Gastroesophageal sphincter (tissue), 4 donors: ENCODE data around the gene KHDRBS1. TPM values are rescaled to one million over a fixed set of nuclear protein-coding genes. Genes with fewer than 3 reads are reported as not detected.

ENCODE experiments used
- ATAC-seq: fragments of 150-250 bp; one replicate; pipeline ENCODE4 v1.9.1; 2016; ENCODE audit warnings: mild to moderate bottlenecking, moderate library complexity
- H3K27ac ChIP-seq, 4 donors: fragments of 200-600 bp; sonication (generic) in 3 of 4; 1 replicate in 3 of 4; 2 replicates in 1 of 4; pipeline ENCODE4 v1.5.1; 2016 to 2019
- H3K27me3 ChIP-seq: fragments of 200-600 bp; sonication (generic); one replicate; pipeline ENCODE4 v1.5.1; 2019
- H3K36me3 ChIP-seq, 2 donors: fragments of 200-600 bp; sonication (generic); one replicate each; pipeline ENCODE4 v1.5.1; 2019; ENCODE audit warnings: control low read depth in 1 of 2
- H3K4me1 ChIP-seq, 3 donors: fragments of 200-600 bp; sonication (generic); 1 replicate in 2 of 3; 2 replicates in 1 of 3; pipeline ENCODE4 v1.5.1; 2016 to 2019; ENCODE audit warnings: control low read depth in 2 of 3
- H3K4me3 ChIP-seq, 2 donors: fragments of 200-600 bp; sonication (generic); one replicate each; pipeline ENCODE4 v1.5.1; 2019; ENCODE audit warnings: mild to moderate bottlenecking in 1 of 2, moderate library complexity in 1 of 2
- H3K9me3 ChIP-seq, 3 donors: fragments of 200-600 bp; sonication (generic); one replicate each; pipeline ENCODE4 v1.5.1; 2017 to 2019; ENCODE audit warnings: control low read depth in 2 of 3
- EP300 ChIP-seq: sonication (generic); formaldehyde crosslinking; IDR thresholded peaks from one replicate; pipeline ENCODE4 v1.6.1; 2017; ENCODE audit warnings: antibody characterized with exemption, mild to moderate bottlenecking
- POLR2A ChIP-seq, 2 donors: fragments of 450-650 bp; IDR thresholded peaks; one replicate each; pipeline ENCODE4 v1.6.1; 2017; ENCODE audit warnings: antibody characterized with exemption in 2 of 2, mild to moderate bottlenecking in 2 of 2, moderate library complexity in 1 of 2
- POLR2AphosphoS5 ChIP-seq: sonication (generic); formaldehyde crosslinking; IDR thresholded peaks from one replicate; pipeline ENCODE4 v1.6.1; 2017; ENCODE audit warnings: antibody characterized with exemption
- WGBS, 2 donors: methylation state at CpG; one replicate each; pipeline ENCODE4 v1.1.5; 2018; ENCODE audit warnings: low coverage in 1 of 2; 5-methylcytosine and 5-hydroxymethylcytosine counted together
- total RNA-seq, 4 donors: library from RNA; depleted of rRNA; stranded (reverse); fragments of >200 nt; gene quantifications; one replicate each; pipeline ENCODE4 v1.1.0, GENCODE V29; 2016
- TF ChIP-seq, protein P1 (sequence below), 4 experiments: fragments of 200-600 bp in 2 of 4; fragments of 450-650 bp in 2 of 4; sonication (generic) in 1 of 4; IDR thresholded peaks; one replicate each; pipeline ENCODE4 v1.5.1; 2017 to 2019; ENCODE audit warnings: antibody characterized with exemption in 4 of 4, mild to moderate bottlenecking in 2 of 4, moderate library complexity in 2 of 4

Gene KHDRBS1
- total RNA-seq, 4 donors from 2014 or later = 59.1 to 89.3 (median 64.8) TPM

DNA sequence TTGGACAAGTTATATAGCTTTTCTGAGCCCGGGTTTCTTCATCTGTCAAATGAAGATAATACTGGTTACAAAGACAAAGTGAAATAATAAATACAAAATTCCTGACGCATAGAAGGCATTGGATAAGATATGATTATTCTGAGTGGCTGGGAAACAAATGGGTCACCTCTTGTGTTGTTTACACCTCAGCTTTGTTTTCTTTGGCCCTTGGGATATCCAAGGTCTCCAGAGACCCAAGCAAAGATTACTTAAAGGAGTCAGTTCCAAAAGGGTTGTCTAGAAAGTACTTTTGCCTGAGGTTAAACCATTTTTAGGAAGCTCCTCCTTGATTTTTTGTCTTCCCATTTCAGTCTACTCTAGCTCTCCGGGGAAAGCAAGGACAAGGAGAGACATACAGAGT, 9.7 kb downstream of the KHDRBS1 start:
- Histone ChIP-seq H3K9me3 (no peaks in the 10 kb centered on the region), H3K27ac (peak overlapping the region in 3 of 4 donors; percentile 45 to 62 (median 48)), H3K36me3 (peaks cover 0 to 17% of the 10 kb centered on the region in 2 donors), H3K4me3 (no peak overlapping the region), H3K4me1 (peaks cover 9 to 98% (median 46%) of the 10 kb centered on the region in 3 donors), H3K27me3 (no peaks in the 10 kb centered on the region)
- ATAC-seq = no peak
- TF ChIP-seq, protein P1, sequence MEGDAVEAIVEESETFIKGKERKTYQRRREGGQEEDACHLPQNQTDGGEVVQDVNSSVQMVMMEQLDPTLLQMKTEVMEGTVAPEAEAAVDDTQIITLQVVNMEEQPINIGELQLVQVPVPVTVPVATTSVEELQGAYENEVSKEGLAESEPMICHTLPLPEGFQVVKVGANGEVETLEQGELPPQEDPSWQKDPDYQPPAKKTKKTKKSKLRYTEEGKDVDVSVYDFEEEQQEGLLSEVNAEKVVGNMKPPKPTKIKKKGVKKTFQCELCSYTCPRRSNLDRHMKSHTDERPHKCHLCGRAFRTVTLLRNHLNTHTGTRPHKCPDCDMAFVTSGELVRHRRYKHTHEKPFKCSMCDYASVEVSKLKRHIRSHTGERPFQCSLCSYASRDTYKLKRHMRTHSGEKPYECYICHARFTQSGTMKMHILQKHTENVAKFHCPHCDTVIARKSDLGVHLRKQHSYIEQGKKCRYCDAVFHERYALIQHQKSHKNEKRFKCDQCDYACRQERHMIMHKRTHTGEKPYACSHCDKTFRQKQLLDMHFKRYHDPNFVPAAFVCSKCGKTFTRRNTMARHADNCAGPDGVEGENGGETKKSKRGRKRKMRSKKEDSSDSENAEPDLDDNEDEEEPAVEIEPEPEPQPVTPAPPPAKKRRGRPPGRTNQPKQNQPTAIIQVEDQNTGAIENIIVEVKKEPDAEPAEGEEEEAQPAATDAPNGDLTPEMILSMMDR (IDR thresholded peaks at IDR 0.05) = no peak
- TF ChIP-seq POLR2A (IDR thresholded peaks at IDR 0.05) (no peak), POLR2AphosphoS5 (no peak), EP300 (no peak)
- 0 to 29% methylated on average over 3 of the region's 3 CpGs for WGBS, 2 donors

DNA sequence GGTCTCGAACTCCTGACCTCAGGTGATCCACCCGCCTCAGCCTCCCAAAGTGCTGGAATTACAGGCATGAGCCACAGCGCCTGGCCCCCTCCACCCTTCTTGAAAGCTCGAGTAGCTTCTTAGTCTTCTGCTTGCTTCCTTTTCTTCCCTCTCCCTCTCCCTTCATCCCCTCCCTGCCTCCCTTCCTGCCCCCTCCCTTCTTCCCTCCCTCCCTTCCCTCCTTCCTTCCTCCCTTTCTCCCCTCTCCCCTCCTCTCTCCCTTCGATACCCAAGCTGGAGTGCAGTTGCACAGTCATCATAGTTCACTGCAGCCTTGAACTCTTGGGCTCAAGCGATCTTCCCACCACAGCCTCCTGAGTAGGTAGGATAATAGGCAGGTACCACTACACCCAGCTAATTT, 11.8 kb downstream of the KHDRBS1 start:
- 80 to 100% methylated on average over 1 to 6 of the region's 6 CpGs for WGBS, 2 donors

DNA sequence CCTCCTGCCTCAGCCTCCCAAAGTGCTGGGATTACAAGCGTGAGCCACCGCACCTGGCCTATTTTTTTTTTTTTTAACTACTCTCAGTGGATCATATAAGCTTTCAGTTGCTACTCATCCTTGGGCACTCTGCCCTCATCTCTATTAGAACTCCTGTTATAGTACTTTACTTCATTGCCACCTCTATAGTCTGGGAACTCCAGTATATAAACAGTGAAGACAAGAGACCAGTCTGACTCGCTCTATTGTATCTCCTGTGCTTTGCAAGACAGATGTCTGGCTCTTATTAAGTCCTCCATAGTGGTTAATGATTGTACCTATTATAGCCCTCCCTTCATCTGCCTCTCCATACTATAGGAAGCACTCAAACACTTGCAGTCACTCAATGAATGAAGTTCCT, 15.1 kb downstream of the KHDRBS1 start:
- 59 to 87% methylated on average over 3 of the region's 3 CpGs for whole genome bisulfite sequencing, 2 donors
- peaks cover 9 to 97% (median 28%) of the 10 kb centered on the region in 3 donors for H3K4me1 ChIP-seq
- no peak for ATAC-seq
- H3K27me3 ChIP-seq = no peaks in the 10 kb centered on the region
- peaks cover 5 to 26% of the 10 kb centered on the region in 2 donors for H3K36me3 ChIP-seq
- TF ChIP-seq POLR2AphosphoS5 = no peak
- no peak for TF ChIP-seq EP300
- no peak for TF ChIP-seq POLR2A (IDR thresholded peaks at IDR 0.05)
- TF ChIP-seq, protein P1 (IDR thresholded peaks at IDR 0.05) = no peak
- no peak overlapping the region for H3K4me3 ChIP-seq
- no peaks in the 10 kb centered on the region for H3K9me3 ChIP-seq
- no peak overlapping the region for H3K27ac ChIP-seq

More for the DNA sequence above, 11.8 kb downstream of the KHDRBS1 start:
- no peak overlapping the region for H3K4me3 ChIP-seq
- H3K9me3 ChIP-seq = no peaks in the 10 kb centered on the region
- H3K27me3 ChIP-seq = no peaks in the 10 kb centered on the region
- ATAC-seq = no peak
- TF ChIP-seq EP300 (no peak), POLR2AphosphoS5 (no peak), POLR2A (IDR thresholded peaks at IDR 0.05) (no peak)
- TF ChIP-seq, protein P1 (IDR thresholded peaks at IDR 0.05) = no peak
- peaks cover 0 to 17% of the 10 kb centered on the region in 2 donors for H3K36me3 ChIP-seq
- peaks cover 5 to 97% (median 27%) of the 10 kb centered on the region in 3 donors for H3K4me1 ChIP-seq
- peak overlapping the region in 2 of 4 donors; percentile 29 to 32 for H3K27ac ChIP-seq

DNA sequence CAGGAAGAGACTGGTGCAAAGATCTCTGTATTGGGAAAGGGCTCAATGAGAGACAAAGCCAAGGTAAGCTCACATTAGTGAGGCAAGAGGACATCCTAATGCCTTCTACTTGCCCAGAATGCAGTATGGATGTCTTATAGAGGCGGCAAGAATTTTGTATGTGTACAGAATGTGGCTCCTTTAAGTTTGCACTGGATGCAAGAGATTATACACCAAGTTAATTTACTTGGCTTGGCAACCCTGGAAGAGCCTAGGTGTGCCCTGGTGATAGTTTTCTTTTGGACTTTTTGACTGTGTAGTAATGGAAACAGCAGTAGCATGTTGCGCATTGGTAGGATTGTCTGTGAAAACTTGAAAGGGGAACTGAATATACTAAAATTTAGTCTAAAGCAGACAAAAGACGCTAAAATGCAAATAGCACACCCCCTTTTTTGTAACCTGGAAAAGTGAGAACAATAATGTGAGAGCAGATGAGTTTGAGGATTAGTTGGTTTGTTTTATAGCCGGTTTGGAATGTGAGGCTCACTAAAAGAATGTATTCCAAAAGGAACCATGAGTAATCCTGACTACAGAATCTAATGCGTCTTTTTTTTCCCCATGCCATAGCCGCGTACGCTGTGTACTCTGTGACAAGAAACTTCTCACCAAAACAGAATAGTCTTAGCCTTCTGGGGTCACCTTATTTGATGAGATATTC, 18.1 kb downstream of the KHDRBS1 start:
- 31 to 69% methylated on average over 8 of the region's 8 CpGs for WGBS, 2 donors
- peak; percentile 45 for TF ChIP-seq POLR2AphosphoS5
- TF ChIP-seq POLR2A (IDR thresholded peaks at IDR 0.05) = no peak
- peak; percentile 87 for ATAC-seq
- Histone ChIP-seq H3K4me3 (peak overlapping the region in 1 of 2 donors; percentile 9), H3K36me3 (peaks cover 6 to 52% of the 10 kb centered on the region in 2 donors), H3K4me1 (peaks cover 9 to 80% (median 20%) of the 10 kb centered on the region in 3 donors), H3K9me3 (no peaks in the 10 kb centered on the region), H3K27me3 (no peaks in the 10 kb centered on the region), H3K27ac (peak overlapping the region; percentile 79 to 83 (median 81))

DNA sequence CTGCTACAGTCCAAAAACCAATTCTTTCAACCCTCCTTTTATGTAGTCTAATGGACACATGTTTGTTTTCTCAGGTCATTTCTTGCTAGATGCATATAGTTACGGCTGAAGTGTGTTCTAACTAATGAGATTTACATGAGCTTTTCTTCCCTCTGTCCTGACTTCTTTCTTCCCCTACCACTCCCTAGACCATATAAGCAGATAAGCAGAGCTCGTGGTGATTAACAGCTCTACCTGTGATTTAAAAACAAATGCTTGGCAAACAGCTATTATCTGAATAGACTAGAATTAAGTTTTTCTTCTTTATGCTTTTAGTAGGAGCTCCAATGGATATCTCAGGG, 18.6 kb downstream of the KHDRBS1 start:
- WGBS, 2 donors = 21 to 35% methylated on average over 2 of the region's 2 CpGs

More for the DNA sequence above, 18.6 kb downstream of the KHDRBS1 start:
- Histone ChIP-seq H3K36me3 (peaks cover 6 to 57% of the 10 kb centered on the region in 2 donors), H3K4me3 (peak overlapping the region in 1 of 2 donors; percentile 9), H3K9me3 (no peaks in the 10 kb centered on the region), H3K4me1 (peaks cover 9 to 75% (median 17%) of the 10 kb centered on the region in 3 donors), H3K27ac (peak overlapping the region; percentile 79 to 83 (median 81)), H3K27me3 (no peaks in the 10 kb centered on the region)
- ATAC-seq = peak; percentile 41
- TF ChIP-seq POLR2AphosphoS5 (no peak), POLR2A (IDR thresholded peaks at IDR 0.05) (no peak), EP300 (no peak)
- TF ChIP-seq, protein P1 (IDR thresholded peaks at IDR 0.05) = no peak
